Body of pancreas (tissue), 4 donors: Measurements from ENCODE around the gene CYP27B1. TPM values are rescaled to one million over a fixed set of nuclear protein-coding genes. Genes with fewer than 3 reads are reported as not detected.
"Not testable (repeated sequence)": the region's sequence is repeated elsewhere in the genome, so short reads cannot be mapped to it uniquely, and the experiment has no call there.

Experiments used
- ATAC-seq: fragments of 150-250 bp; one replicate; pipeline ENCODE4 v1.9.1; 2016
- DNase-seq, 4 donors: peaks; one replicate each; pipeline ENCODE4 v3.0.0-alpha.2; 2019
- H3K27ac ChIP-seq, 4 donors: fragments of 200-600 bp; sonication (generic); 1 replicate in 3 of 4; 2 replicates in 1 of 4; pipeline versions ENCODE4 v1.5.1 to v1.6.1; 2016 to 2019; ENCODE audit warnings: mild to moderate bottlenecking in 1 of 4, mixed read lengths in 1 of 4, moderate library complexity in 1 of 4
- H3K27me3 ChIP-seq, 2 donors: fragments of 200-600 bp; sonication (generic); one replicate each; pipeline ENCODE4 v1.6.0; 2016; ENCODE audit warnings: mild to moderate bottlenecking in 1 of 2
- H3K36me3 ChIP-seq, 2 donors: fragments of 200-600 bp; sonication (generic); replicated peaks in 1 of 2; 2 replicates each; pipeline ENCODE4 v1.5.1; 2016; ENCODE audit warnings: low read depth in 2 of 2; ENCODE audit not compliant: insufficient read depth in 1 of 2
- H3K4me1 ChIP-seq: fragments of 200-600 bp; sonication (generic); one replicate; pipeline ENCODE4 v1.6.0; 2016
- H3K4me3 ChIP-seq, 2 donors: fragments of 200-600 bp; sonication (generic); 1 replicate in 1 of 2; 2 replicates in 1 of 2; pipeline ENCODE4 v1.5.1; 2016 to 2019
- H3K9me3 ChIP-seq, 3 donors: fragments of 200-600 bp; sonication (generic); 1 replicate in 2 of 3; 2 replicates in 1 of 3; pipeline ENCODE4 v1.5.1; 2016
- CTCF ChIP-seq, 7 experiments: fragments of 450-650 bp in 4 of 7; fragments of 200-600 bp in 3 of 7; sonication (generic) in 3 of 7; IDR thresholded peaks; one replicate each; pipeline ENCODE4 v1.5.1; 2016 to 2019; ENCODE audit warnings: antibody characterized with exemption in 7 of 7
- POLR2A ChIP-seq, 3 donors: fragments of 450-650 bp; IDR thresholded peaks; one replicate each; pipeline ENCODE4 v1.6.1; 2016; ENCODE audit warnings: antibody characterized with exemption in 3 of 3, mild to moderate bottlenecking in 2 of 3
- WGBS, 2 donors: methylation state at CpG; one replicate each; pipeline ENCODE4 v1.1.5; 2017; 5-methylcytosine and 5-hydroxymethylcytosine counted together
- intact Hi-C: fragments of 100-400 bp; cut with DNase I; formaldehyde crosslinking; loops from one replicate; pipeline ENCODE4 v1.15.1; 2023
- total RNA-seq, 2 donors: library from RNA; depleted of rRNA; stranded (reverse); fragments of >200 nt; gene quantifications; one replicate each; pipeline ENCODE4 v1.1.0, GENCODE V29; 2016

The CYP27B1 gene
- total RNA-seq, 2 donors from 2014 or later = 2.6 to 3.6 TPM

GRCh38 chr12:57777911-57778310 lies 11.0 kb upstream of the CYP27B1 start:
- no peak for ATAC-seq
- intact Hi-C loops = no loop called here
- TF ChIP-seq CTCF (IDR thresholded peaks at IDR 0.05) = no peak
- no peak for TF ChIP-seq POLR2A (IDR thresholded peaks at IDR 0.05)

GRCh38 chr12:57777367-57777766 lies 10.5 kb upstream of the CYP27B1 start:
- Histone ChIP-seq H3K27me3 (no peaks in the 10 kb centered on the region), H3K27ac (no peak overlapping the region), H3K9me3 (no peaks in the 10 kb centered on the region), H3K4me1 (peaks cover 40% of the 10 kb centered on the region), H3K36me3 (no peaks in the 10 kb centered on the region), H3K4me3 (no peak overlapping the region)
- 72 to 80% methylated on average over 7 of the region's 7 CpGs for WGBS, 2 donors
- intact Hi-C loops = no loop called here
- DNase-seq (no peak), ATAC-seq (no peak)
- TF ChIP-seq POLR2A (IDR thresholded peaks at IDR 0.05) (no peak), CTCF (IDR thresholded peaks at IDR 0.05) (no peak)

More at GRCh38 chr12:57777911-57778310, 11.0 kb upstream of the CYP27B1 start:
- Histone ChIP-seq H3K4me3 (no peak overlapping the region), H3K4me1 (peaks cover 41% of the 10 kb centered on the region), H3K36me3 (no peaks in the 10 kb centered on the region), H3K27ac (no peak overlapping the region), H3K9me3 (no peaks in the 10 kb centered on the region), H3K27me3 (no peaks in the 10 kb centered on the region)
- DNase-seq = no peak
- WGBS, 2 donors = 79 to 86% methylated on average over 3 to 7 of the region's 7 CpGs

GRCh38 chr12:57776247-57776587 lies 9.3 kb upstream of the CYP27B1 start:
- WGBS, 2 donors = 80 to 87% methylated on average over 2 of the region's 2 CpGs
- Histone ChIP-seq H3K4me1 (peaks cover 36% of the 10 kb centered on the region), H3K4me3 (no peak overlapping the region), H3K9me3 (no peaks in the 10 kb centered on the region), H3K36me3 (no peaks in the 10 kb centered on the region), H3K27ac (no peak overlapping the region), H3K27me3 (no peaks in the 10 kb centered on the region)
- intact Hi-C loops = no loop called here
- no peak for TF ChIP-seq POLR2A (IDR thresholded peaks at IDR 0.05)
- no peak for TF ChIP-seq CTCF (IDR thresholded peaks at IDR 0.05)
- ATAC-seq (no peak), DNase-seq (no peak)

GRCh38 chr12:57775563-57776246 lies 8.8 kb upstream of the CYP27B1 start:
- Histone ChIP-seq H3K9me3 (no peaks in the 10 kb centered on the region), H3K36me3 (no peaks in the 10 kb centered on the region), H3K27me3 (no peaks in the 10 kb centered on the region), H3K27ac (no peak overlapping the region), H3K4me1 (peaks cover 41% of the 10 kb centered on the region), H3K4me3 (no peak overlapping the region)
- ATAC-seq (no peak), DNase-seq (no peak)
- TF ChIP-seq CTCF (IDR thresholded peaks at IDR 0.05) (peak in 1 of 7 experiments; percentile 8), POLR2A (IDR thresholded peaks at IDR 0.05) (no peak)
- intact Hi-C loops = no loop called here
- WGBS, 2 donors = 72 to 75% methylated on average over 4 of the region's 4 CpGs

GRCh38 chr12:57775044-57775443 lies 8.2 kb upstream of the CYP27B1 start:
- ATAC-seq = no peak
- H3K4me1 ChIP-seq = peaks cover 46% of the 10 kb centered on the region
- H3K27me3 ChIP-seq = no peaks in the 10 kb centered on the region
- 75 to 86% methylated on average over 3 of the region's 3 CpGs for WGBS, 2 donors
- intact Hi-C loops = no loop called here
- no peak overlapping the region for H3K4me3 ChIP-seq
- H3K36me3 ChIP-seq = peaks cover 0 to 3% of the 10 kb centered on the region in 2 donors
- no peaks in the 10 kb centered on the region for H3K9me3 ChIP-seq
- TF ChIP-seq POLR2A (IDR thresholded peaks at IDR 0.05) (no peak), CTCF (IDR thresholded peaks at IDR 0.05) (no peak)
- H3K27ac ChIP-seq = no peak overlapping the region
- DNase-seq = no peak

- DNase-seq, intact Hi-C loops, ATAC-seq, H3K27ac ChIP-seq, H3K9me3 ChIP-seq, H3K36me3 ChIP-seq, H3K27me3 ChIP-seq, H3K4me3 ChIP-seq: not testable (repeated sequence)
- WGBS, 2 donors = 92 to 96% methylated on average over 11 of the region's 11 CpGs
- H3K4me1 ChIP-seq = peaks cover 46% of the 10 kb centered on the region
Observed at GRCh38 chr12:57774634-57775033, 7.8 kb upstream of the CYP27B1 start.
